Stimulated activated CD4-positive, alpha-beta T cell treated with anti-CD3 and anti-CD28 coated beads, Interleukin-15, amount 100 ng/mL, for 48 hours (primary cell): ENCODE data around the gene DDHD1.
"Not testable (repeated sequence)": the region's sequence is repeated elsewhere in the genome, so short reads cannot be mapped to it uniquely, and the experiment has no call there.

Experiments
- DNase-seq, 2 donors: peaks; one replicate each; pipeline ENCODE4 v3.0.0-alpha.2; 2020; ENCODE audit warnings: low read depth in 2 of 2

The DDHD1 gene

DNA sequence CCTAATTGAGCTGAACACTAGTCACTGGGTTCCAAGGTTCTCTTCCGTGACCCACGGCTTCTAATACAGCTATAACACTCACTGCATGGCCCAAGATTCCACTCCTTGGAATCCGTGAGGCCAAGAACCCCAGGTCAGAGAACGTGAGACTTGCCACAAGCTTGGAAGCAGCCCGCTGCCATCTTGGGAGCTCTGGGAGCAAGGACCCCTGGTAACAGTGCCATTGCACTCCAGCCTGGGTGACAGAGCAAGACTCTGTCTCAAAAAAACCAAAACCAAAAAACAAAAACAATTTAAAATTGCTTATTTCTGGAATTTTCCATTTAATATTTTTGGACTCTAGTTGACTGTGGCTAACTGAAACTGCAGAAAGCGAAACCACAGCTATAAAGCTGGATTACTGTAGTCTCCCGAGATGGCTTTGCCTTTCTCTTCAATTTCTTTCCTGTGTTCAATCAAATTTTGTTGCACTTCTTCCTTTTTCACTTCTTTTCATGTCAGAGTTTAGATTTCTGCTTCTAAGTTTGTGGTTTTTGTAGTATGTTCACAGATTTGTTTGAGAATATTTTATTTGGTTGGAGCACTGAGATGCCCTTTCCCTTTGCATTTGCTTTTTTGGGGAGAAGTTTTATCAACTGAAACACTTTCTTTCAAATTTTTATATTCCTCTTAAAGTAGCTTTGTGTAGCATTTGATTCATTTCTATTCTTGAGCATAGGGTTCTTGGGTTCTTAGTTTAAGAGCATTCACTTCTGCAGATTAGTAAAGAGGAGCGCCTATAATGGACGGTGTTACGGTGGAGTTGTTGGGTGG is 44.6 kb downstream of the DDHD1 start:
- DNase-seq, result no peak

DNA sequence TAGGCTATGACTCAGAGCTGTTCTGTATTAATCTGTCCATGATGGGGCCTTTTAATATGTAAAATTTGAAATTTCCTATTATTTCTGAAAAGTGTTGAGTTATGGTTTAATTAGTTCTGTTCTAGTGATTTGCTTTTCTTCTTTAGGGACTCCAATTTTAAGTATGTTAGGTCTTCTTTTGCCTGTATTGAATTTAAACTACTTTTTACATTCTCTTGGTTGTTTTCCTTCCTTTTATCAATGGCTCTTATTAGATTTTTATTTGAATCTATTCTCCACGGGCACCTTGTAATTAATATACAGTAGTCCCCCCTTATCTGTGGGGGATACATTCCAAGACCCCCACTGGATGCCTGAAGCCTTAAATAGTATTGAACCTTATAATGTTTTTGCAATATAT is 46.4 kb downstream of the DDHD1 start:
- no peak for DNase-seq

DNA sequence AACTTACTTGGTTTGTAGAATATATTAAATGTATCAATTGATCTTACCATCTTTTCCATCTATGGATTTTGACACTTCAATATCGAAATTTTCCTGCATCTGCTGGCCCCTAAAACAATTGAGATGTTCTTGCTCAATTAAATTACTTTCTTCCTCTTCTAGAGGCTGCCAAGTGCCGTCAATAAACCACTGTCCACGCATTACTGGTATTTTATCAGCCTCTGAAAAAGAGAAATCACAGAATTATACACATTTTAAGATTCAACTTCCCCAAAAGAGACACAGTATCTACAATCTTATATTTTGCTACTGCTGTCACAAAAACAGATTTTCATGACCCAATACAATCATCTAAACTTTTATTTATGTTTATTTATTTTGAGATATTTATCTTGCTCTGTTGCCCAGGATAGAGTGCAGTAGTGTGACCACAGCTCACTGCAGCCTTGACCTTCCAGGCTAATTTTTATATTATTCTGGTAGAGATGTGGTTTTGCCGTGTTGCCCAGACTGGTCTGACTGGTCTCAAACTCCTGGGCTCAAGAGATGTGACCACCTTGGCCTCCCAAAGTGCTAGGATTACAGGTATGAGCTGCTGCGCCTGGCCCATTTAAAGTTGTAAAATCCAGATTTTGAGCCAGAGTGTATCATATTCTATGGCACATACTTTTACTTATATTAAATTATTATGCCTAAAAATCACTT is 49.3 kb downstream of the DDHD1 start:
- no peak for DNase-seq

DNA sequence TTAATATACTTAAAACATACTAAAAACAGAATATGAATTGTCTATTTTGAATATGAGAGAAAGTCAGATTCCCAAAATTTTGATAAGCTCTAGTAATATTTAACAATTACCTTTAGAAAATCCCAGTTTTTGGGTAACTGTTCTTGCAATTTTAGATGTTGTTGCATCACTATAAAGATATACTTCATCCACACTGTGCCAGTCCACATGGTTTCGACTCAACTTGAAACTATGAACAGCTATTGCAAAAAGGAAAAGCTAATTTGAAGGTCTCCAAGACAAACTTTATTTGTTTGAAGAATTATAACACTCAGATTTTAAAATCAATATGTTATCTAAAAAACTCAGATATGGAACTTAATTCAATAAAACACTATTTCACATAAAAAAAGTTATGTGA is 59.9 kb downstream of the DDHD1 start:
- no peak for DNase-seq

DNA sequence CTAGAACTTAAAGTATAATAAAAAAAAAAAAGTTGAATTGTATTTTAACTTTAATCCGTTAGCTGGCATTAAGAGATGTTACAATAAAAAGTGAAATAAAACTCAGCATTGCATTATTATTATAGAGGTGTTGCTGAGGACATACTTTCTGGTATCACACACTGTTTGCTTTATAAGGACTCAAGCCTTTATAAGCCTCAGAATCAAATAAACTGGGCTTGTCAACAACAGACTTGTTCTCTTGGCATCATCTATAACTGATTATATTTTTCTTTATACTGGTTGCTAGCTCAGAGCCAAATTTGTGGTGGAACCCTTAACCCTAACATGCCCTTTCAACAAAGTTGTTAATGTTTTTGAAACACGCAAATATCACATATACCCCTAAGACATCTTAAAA is 62.3 kb downstream of the DDHD1 start:
- DNase-seq, result no peak

DNA sequence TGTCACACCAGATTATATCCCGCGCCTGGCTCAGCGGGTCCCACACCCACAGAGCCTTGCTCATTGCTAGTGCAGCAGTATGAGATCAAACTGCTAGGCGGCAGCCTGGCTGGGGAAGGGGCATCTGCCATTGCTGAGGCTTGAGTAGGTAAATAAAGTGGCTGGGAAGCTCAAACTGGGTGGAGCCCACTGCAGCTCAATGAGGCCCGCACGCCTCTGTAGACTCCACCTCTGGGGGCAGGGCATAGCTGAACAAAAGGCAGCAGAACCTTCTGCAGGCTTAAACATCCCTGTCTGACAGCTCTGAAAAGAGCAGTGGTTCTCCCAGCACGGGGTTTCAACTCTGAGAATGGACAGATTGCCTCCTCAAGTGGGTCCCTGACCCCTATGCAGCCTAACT is 68.2 kb downstream of the DDHD1 start:
- DNase-seq, result not testable (repeated sequence)

DNA sequence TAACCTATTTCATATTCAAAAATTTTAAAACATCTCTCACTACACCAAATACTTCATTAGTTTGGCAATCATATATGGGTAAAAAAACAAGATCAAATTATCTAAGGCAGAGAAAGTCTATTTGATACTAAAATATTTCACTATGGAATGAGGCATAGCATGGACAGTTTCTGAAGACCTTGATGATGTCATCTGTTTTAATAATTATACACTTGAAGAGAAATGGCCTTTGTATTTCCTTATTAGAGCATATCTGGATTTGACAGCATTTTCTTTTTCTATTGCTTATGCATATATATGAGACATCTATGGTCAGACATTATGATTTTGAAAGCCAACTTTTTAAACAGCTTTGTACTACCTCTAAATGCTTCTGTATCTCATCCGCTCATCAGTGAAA is 88.6 kb downstream of the DDHD1 start:
- no peak for DNase-seq

DNA sequence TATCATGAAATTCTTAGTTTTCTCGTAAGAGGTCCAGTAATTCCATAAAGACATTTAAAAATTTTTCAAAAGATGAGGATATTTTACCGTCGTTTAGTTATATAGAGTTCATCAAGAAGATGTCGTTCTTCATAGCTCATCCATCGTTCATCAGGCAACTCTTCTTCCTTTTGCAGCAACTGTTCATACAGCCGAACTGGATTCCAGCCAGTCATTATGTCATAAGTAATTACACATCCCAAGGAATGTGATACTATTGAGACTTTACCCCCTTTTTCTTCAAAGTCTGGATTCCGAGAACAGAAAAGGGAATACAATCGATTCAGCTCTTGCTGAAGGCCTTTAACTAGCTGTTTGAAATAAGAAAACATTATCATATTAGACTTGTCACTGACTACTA is 90.3 kb downstream of the DDHD1 start:
- DNase-seq, result no peak

DNA sequence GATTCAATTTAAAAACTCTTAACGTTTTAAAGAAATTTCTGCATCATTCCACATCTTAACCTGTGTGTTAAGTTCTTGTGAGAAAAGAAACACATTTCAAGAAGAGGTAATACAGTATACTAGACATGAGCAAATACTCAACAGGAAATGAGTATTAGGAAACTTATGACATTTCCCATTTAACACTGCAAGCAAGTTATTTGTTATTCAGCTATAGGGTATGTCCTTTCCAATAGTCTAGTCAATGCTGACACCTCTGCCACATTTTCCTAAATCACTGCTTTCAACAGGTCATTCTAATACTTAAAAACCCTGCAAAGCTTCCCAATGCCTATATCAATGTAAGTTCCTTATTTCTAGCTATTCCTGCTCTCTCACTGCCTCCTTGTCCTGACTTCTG is 93.1 kb downstream of the DDHD1 start:
- no peak for DNase-seq

DNA sequence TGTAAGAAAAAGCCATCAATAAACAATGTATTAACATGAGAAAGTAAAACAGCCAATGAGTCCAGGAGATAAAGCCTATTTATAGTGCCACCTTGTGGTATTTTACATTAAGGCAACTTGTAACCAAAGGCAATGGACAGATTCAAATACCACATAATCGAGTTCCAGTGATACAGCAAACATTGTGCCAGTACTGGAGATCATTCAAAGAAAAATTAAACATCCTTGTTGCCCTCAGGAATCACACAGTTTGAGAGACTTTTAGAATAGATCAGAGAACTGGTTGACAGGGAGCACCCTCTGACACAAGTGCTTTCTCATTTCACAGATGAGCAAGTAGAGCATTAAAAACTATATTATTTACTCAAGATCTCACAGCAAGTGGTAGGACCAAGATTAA is 98.1 kb downstream of the DDHD1 start:
- no peak for DNase-seq

DNA sequence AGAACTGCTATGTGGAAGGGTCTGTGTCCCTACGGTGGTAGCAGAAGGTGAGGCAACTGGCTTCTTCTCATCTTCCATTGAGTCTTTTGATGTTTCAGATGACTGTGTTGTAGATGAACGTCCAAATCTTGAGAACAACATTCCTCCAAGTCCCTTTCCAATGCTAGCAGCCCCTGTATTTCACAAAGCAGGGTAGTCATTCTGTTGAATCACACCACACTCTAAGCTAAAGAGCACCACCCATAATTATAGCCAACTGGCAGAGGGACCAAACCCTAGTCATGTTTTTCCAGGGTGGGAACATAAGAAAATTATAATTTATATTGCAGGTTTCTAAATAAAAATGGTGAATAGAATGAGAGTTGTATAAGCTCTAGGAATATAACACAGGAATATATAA is 98.7 kb downstream of the DDHD1 start:
- no peak for DNase-seq

DNA sequence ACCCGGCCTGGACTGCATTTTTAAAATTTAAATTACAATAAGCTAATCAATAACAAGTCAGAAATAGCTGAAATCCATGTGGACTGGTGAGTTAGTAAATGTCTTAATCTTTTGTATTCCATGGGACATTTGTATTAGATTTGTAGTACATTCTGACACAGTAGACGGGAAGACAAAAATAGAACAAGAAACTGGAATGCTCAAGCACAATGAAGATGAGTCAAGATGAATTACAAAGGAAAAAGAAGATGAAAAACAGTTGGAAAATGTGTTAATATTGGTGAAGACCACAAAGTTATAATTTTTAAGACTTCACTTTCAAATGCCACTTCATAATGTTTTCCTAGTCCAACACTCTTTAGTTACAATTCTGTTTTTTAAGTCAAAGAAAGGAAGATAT is 104.5 kb downstream of the DDHD1 start:
- no peak for DNase-seq

DNA sequence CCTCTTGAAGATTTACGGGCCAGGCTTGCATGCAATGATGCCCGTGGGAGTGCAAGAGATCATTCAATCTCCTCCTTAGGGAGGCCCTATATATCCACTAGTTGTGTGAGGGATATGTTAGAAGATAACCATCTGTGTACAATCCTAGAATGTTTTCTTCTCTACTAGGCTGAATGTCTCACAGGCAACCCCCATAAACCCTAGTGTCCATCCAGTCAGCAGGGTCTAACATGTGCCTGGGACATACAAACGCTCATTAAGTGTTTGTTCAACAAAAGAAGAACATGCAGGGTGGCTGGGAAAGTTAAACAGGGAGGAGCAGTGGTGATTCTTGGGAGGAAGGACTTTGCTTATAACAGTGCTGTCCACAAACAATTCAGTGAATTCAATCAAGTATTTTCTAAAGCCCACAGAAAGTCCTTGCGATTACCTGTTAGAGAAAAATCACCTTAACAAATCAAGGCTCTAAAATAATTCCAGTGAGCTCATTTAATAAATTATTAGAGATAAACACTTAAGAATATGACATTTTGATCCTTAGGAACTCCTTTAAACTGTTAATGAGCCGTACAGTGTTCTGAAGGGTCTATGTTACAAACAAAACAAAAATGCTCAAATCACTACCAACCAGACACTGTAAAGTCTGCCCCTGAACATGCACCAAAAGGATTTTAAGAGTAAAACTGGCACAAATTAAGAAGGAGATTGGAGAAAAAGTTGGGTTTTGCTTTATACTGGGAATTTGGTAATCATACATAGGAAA is 105.6 kb downstream of the DDHD1 start:
- DNase-seq, result no peak

DNA sequence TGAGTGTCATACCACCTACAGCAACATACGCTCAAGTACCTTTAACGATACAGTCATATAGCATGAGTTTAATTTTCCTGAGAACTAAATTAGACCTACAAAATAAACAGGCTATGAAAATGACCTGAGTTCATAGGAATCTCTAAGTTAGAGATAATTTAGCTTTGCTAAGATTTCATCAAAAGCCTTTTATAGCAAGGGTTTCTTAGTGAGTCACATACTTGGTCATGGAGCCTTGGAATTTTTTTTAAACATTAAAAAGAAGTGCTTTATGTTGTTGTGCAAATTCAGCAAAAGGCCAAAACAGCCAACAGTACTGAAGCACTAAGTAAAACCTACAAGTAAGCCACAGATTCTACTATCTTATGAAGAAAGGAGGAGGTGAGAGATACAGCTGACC is 108.6 kb downstream of the DDHD1 start:
- DNase-seq, result no peak

DNA sequence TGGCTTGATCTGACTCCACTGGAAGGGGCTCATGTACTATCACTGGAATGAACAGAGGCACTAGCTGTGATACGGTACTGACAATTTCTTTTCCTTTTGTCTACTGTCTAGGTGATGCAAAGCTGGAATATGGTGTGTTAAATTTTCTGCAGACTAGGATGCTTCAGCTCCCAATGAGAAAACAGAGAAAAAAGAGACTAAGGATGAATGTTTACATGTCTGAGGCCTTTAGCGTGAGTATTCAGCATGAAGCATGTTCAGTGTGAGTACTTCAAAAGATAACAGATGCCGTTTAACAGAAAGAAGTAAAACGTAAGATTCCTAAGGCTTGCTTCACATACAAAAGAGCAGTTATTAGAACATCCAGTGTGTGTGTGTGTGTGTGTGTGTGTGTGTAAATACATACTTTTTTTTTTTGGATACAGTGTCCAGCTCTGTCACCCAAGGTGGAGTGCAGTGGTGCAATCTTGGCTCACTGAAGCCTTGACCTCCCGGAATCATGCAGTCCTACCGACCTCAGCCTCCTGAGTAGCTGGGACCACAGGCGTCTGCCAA is 110.0 kb downstream of the DDHD1 start:
- DNase-seq, result no peak

DNA sequence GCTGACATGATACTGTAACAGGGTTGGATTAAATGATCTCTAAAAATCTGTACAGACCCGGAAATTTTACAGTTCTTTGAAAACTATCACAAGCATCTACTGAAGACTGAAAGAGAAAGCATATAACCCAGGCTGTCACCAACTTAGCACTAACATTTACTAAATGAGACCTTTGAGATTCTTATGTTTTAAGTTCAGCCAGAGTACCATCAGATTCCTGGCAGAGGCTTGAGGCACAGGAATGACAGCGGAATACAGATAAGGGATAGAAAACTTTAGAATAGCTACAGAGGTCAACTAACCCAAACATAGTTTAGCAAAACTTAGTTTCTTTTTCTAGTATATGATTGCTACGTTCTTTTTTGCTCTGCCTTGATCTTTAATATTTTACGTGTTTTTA is 110.6 kb downstream of the DDHD1 start:
- no peak for DNase-seq

DNA sequence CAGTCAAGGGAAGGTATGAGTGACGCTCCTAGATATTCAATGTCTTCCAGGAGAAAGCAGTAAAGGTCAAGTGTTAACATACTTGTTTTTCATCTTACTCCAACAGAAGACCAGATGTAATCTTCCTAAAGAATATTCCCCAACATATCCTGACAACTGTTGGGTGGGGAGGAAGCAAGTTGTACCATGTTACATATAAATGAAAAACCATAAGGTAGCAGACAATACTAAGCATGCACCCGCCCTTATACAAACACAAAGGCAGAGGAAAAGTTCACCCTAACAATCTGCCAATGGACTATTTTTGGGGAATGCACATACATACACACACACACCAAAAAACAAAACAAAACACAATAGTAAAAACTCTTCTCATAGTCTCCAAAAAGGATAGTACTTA is 112.1 kb downstream of the DDHD1 start:
- no peak for DNase-seq

DNA sequence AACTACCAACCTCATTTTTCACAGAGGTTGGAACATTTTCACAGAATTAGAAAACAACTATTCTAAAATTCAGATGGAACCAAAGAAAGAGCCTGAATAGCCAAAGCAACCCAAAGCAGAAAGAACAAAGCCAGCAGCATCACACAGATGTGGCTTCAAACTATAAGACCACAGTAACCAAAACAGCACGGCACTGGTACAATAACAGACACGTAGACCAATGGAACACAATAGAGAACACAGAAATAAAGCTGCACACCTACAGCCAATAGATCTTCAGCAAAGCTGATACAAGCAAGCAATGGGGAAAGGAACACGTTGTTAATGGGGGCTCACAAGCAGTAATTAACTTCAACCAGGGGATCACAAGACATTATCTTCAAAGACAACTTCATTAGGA is 114.5 kb downstream of the DDHD1 start:
- no peak for DNase-seq

DNA sequence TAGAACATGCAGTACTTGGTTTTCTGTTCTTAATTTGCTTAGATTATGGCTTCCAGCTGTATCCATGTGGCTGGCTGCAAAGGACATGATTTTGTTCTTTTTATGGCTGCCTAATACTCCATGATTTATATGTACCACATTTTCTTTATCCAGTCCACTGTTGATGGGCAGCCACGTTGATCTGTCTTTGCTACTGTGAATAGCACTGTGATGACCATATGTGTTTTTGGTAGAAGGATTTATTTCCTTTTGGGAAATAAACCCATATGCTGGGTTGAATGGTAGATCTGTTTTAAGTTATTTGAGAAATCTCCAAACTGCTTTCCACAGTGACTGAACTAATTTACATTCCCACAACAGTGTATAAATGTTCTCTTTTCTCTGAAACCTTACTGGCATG is 116.1 kb downstream of the DDHD1 start:
- no peak for DNase-seq

DNA sequence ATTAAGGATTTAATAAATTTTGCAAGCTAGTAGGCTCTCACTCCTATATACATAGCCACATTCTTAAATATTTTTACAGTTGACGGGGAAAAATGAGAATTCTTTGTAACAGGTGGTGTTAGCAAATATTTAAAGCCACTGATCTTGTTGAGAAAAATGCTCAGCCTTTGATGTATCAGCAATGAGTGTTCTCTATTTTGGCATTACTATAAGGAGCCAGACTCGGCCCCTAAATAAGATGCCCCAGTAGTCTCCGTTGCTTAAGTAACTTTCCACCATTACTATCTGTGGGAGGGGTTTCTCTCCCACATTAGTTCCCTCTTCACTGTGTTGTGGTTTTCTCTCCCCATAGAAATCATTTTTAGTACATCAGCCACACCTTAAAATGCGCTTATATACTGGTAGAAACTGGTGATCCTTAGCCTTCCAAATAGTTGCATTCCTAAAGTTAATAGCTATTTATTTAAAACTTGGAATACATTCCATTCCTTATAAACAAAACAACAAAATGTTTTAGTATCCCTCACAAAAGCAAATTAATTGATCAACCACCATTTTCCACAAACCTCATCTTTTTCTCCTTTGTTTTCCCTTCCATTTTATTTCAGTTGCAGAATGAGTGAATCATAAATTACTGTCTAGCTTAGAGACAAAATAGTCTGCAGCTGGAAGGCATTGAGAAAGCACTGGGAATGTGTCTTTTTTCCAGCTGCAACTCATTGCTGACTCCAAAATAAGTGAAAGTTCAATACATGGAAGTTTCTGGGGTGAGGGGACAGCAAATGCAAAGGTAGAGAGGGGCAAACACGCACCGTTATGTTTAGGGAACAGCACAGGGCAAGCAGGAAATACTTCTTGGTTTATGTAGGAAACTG is 117.5 kb downstream of the DDHD1 start:
- no peak for DNase-seq

DNA sequence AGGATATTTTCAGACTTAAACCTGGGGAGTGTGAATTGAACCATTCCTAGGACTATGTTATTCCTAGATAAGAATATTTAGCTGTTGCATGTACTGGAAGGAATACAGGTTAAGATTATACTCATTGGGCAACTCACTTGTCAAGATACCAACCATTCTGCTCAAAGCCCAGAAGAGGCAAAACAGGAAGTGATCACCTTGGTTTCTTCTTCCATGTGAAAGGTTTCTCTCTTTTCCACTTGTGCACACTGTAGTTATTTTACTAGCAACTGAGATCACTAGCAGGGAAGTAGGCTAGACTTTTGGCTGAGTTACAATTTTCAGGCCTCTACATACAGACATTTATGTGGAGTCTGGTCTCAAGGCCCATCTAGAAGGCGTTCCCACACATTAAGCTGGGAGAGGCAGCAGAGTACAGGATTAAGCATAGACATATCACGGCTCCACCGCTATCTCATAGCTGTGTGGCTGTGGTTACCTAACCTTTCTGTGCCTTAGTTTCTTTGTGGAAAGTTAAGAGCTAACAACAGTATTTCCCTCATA is 118.4 kb downstream of the DDHD1 start:
- DNase-seq, result no peak
